Ectodermal cell (in vitro differentiated cells): ENCODE results near the gene EPB41L1.

Experiments used
- H3K27ac ChIP-seq: 2 replicates; pipeline ENCODE4 v1.7.0; 2013; ENCODE audit warnings: mild to moderate bottlenecking, low read depth, low read length; ENCODE audit not compliant: insufficient read depth, poor library complexity, severe bottlenecking
- H3K27me3 ChIP-seq: 2 replicates; pipeline ENCODE4 v1.7.0; 2013; ENCODE audit warnings: mild to moderate bottlenecking, low read length; ENCODE audit not compliant: insufficient read depth, control insufficient read depth, poor library complexity, severe bottlenecking
- H3K36me3 ChIP-seq: one replicate; pipeline ENCODE4 v1.7.0; 2013; ENCODE audit warnings: low read length; ENCODE audit not compliant: control insufficient read depth, insufficient read depth
- H3K4me1 ChIP-seq: one replicate; pipeline ENCODE4 v1.7.0; 2013; ENCODE audit warnings: low read length; ENCODE audit not compliant: control insufficient read depth, insufficient read depth
- H3K4me3 ChIP-seq: 2 replicates; pipeline ENCODE4 v1.7.0; 2013; ENCODE audit warnings: low read depth, low read length, control low read depth; ENCODE audit not compliant: insufficient read depth
- H3K9me3 ChIP-seq: 2 replicates; pipeline ENCODE4 v1.7.0; 2013; ENCODE audit warnings: mild to moderate bottlenecking, low read length, moderate library complexity; ENCODE audit not compliant: control insufficient read depth
- WGBS, 2 experiments: methylation state at CpG; one replicate each; pipeline ENCODE4 v1.1.7; 2013; ENCODE audit warnings: missing lambda C conversion rate in 2 of 2; 5-methylcytosine and 5-hydroxymethylcytosine counted together

EPB41L1 gene

GRCh38 chr20:36203861-36204260 is 49.3 kb downstream of the EPB41L1 start:
- Histone ChIP-seq H3K36me3 (no peaks in the 10 kb centered on the region), H3K27me3 (no peaks in the 10 kb centered on the region), H3K4me1 (no peaks in the 10 kb centered on the region), H3K4me3 (no peak overlapping the region), H3K27ac (no peak overlapping the region), H3K9me3 (no peaks in the 10 kb centered on the region)
- WGBS, 2 experiments: 92 to 93% methylated on average over 3 of the region's 3 CpGs

DNA sequence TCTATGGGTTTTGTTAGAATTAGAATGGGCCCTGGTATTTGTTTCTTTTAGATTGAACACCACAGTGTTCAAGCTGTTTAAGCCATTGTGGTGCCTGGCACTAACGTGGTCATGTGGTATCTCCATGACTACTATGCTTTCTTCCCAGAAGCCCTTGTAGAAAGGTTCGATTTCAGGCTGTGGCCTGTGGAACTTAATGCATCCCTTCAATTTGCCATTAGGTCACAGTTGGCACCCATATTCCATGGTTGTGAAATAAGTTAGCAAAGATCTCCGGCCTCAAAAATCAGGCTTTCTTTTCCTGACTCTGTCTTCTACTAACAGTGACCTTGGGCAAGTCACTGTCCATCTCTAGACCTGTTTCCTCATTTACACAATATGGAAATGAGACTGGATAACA is 50.5 kb downstream of the EPB41L1 start:
- Histone ChIP-seq H3K4me3 (no peak overlapping the region), H3K27me3 (no peaks in the 10 kb centered on the region), H3K9me3 (no peaks in the 10 kb centered on the region), H3K36me3 (no peaks in the 10 kb centered on the region), H3K27ac (no peak overlapping the region), H3K4me1 (no peaks in the 10 kb centered on the region)
- WGBS, 2 experiments: 87 to 96% methylated on average over 3 of the region's 3 CpGs

- Histone ChIP-seq H3K9me3 (no peaks in the 10 kb centered on the region), H3K27me3 (no peaks in the 10 kb centered on the region), H3K4me3 (no peak overlapping the region), H3K27ac (no peak overlapping the region), H3K4me1 (no peaks in the 10 kb centered on the region), H3K36me3 (no peaks in the 10 kb centered on the region)
- 93 to 96% methylated on average over 9 of the region's 9 CpGs for WGBS, 2 experiments
Measured at GRCh38 chr20:36206068-36206467, 51.5 kb downstream of the EPB41L1 start.

- no peak overlapping the region for H3K27ac ChIP-seq
- H3K9me3 ChIP-seq: no peaks in the 10 kb centered on the region
- H3K4me3 ChIP-seq: no peak overlapping the region
- H3K27me3 ChIP-seq: no peaks in the 10 kb centered on the region
- no peaks in the 10 kb centered on the region for H3K36me3 ChIP-seq
- 93 to 96% methylated on average over 9 of the region's 9 CpGs for WGBS, 2 experiments
- H3K4me1 ChIP-seq: no peaks in the 10 kb centered on the region
Measured at GRCh38 chr20:36206641-36207040, 52.1 kb downstream of the EPB41L1 start.

DNA sequence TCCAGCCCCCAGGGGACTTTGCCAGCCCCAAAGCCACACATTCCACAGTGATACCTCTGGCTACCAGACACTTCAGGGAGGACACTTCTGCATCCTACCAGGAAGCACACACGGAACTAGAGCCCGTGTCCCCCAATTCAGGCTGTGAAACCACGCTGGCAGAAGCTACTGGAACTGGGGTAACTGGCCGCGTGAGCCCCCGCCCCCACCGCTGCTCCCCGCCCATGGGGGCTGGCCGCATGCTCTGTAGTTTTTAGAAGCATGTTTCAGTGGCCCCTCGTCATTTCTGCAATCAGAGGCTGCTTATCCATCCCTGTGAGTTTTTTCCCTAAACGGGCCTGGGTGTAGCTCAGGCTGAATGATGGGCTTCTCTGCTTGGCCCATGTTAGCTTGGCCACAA is 53.1 kb downstream of the EPB41L1 start:
- 92 to 94% methylated on average over 11 of the region's 11 CpGs for WGBS, 2 experiments
- Histone ChIP-seq H3K9me3 (no peaks in the 10 kb centered on the region), H3K27me3 (no peaks in the 10 kb centered on the region), H3K4me1 (no peaks in the 10 kb centered on the region), H3K4me3 (no peak overlapping the region), H3K36me3 (no peaks in the 10 kb centered on the region), H3K27ac (no peak overlapping the region)

DNA sequence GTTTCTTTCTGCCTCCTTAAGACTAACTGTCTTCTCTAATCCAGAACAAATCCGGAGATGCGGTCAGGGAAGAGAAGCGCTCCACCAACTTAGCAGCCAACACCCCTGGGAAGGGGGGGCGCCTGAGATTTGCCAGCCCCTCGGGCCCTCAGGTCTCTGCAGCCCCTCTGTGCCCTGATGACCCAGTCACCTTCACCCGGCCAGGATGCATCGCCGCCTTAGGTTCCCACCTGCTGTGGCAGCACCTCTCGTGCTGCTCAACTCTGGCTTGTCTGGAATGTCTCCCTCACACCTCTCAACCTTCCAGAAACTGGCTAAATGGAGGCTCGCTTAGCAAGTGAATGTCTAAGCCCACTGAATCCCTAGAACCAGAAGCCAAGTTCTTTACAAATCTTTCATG is 53.7 kb downstream of the EPB41L1 start:
- Histone ChIP-seq H3K9me3 (no peaks in the 10 kb centered on the region), H3K4me3 (no peak overlapping the region), H3K4me1 (no peaks in the 10 kb centered on the region), H3K27me3 (no peaks in the 10 kb centered on the region), H3K27ac (no peak overlapping the region), H3K36me3 (no peaks in the 10 kb centered on the region)
- WGBS, 2 experiments: 88 to 92% methylated on average over 10 of the region's 10 CpGs

- Histone ChIP-seq H3K4me1 (no peaks in the 10 kb centered on the region), H3K9me3 (no peaks in the 10 kb centered on the region), H3K27ac (no peak overlapping the region), H3K27me3 (no peaks in the 10 kb centered on the region), H3K36me3 (no peaks in the 10 kb centered on the region), H3K4me3 (no peak overlapping the region)
- 88 to 89% methylated on average over 5 of the region's 5 CpGs for WGBS, 2 experiments
Measured at GRCh38 chr20:36210436-36211021, 56.0 kb downstream of the EPB41L1 start.

GRCh38 chr20:36213362-36213761 is 58.8 kb downstream of the EPB41L1 start:
- Histone ChIP-seq H3K4me1 (no peaks in the 10 kb centered on the region), H3K27ac (no peak overlapping the region), H3K36me3 (no peaks in the 10 kb centered on the region), H3K4me3 (no peak overlapping the region), H3K9me3 (no peaks in the 10 kb centered on the region), H3K27me3 (no peaks in the 10 kb centered on the region)
- WGBS, 2 experiments: 88 to 100% methylated on average over 1 to 2 of the region's 2 CpGs

DNA sequence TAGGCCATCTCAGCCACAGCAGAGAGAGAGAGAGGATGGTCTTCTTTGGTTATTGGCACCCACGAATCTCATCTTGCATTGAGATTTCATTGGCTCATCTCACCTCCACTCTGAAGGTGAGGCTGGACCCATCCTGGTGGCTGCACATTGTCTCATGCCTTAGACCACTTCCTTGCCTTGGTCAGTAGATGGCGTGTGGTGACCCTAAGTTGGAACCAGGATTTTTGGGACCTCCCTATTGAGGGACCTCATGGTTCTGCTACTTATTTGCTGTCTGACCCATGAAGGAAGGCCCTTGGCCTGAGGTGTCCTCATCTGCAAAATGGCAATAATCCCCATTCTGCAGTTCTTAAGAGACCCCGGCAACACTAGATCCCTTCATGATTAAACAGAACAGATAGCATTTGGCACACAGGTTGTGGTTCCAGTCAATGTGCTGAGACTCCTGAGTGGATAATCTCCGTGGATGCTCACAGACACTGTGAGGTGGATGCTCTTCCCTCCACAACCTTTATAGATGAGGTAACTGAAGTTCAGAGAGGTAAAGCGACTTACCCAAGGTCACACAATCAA is 60.2 kb downstream of the EPB41L1 start:
- Histone ChIP-seq H3K27ac (no peak overlapping the region), H3K27me3 (no peaks in the 10 kb centered on the region), H3K4me3 (no peak overlapping the region), H3K36me3 (peaks cover 4% of the 10 kb centered on the region), H3K9me3 (no peaks in the 10 kb centered on the region), H3K4me1 (no peaks in the 10 kb centered on the region)
- WGBS, 2 experiments: 65 to 67% methylated on average over 5 of the region's 5 CpGs

- 94 to 98% methylated on average over 4 of the region's 4 CpGs for WGBS, 2 experiments
- H3K27me3 ChIP-seq: no peaks in the 10 kb centered on the region
- H3K4me3 ChIP-seq: no peak overlapping the region
- H3K9me3 ChIP-seq: no peaks in the 10 kb centered on the region
- peaks cover 8% of the 10 kb centered on the region for H3K36me3 ChIP-seq
- no peak overlapping the region for H3K27ac ChIP-seq
- no peaks in the 10 kb centered on the region for H3K4me1 ChIP-seq
Measured at GRCh38 chr20:36215778-36216177, 61.2 kb downstream of the EPB41L1 start.
